ENCODE measurements around the gene NUTM2A.
"Not testable (repeated sequence)": the region's sequence is repeated elsewhere in the genome, so short reads cannot be mapped to it uniquely, and the experiment has no call there.

DNA sequence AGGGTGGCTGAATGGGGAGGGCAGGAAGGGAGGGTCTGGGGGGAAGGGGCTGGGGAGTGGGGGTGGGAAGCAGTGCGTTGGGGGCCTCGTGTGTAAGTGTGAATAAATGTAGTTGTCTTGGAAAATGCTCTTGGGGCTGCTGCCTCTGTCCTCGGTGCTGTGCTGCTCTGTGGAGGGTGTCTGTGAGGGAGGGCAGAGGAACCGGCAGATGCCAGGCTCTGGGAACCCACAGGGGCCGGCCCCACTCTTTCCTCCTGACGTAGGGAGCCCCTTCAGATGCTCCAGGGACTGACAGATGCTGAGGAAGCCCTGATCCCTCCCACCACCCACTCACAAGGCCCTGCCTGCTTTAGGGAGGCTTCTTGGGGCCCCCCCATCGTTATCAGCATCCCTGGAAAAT, 9.6 kb downstream of the NUTM2A start:
- not testable (repeated sequence) for TF ChIP-seq POLR2A, CTCF (IDR thresholded peaks at IDR 0.05)
